Renal cortex interstitium (tissue), 11 donors: ENCODE data around the gene PPP2R2B. TPM values are rescaled to one million over a fixed set of nuclear protein-coding genes. Genes with fewer than 3 reads are reported as not detected.

Experiments
- DNase-seq, 11 donors: peaks; one replicate each; pipeline ENCODE4 v3.0.0-alpha.2; 2013; ENCODE audit warnings: low read depth in 9 of 11, low spot score in 4 of 11; ENCODE audit errors: extremely low read depth in 1 of 11
- polyA plus RNA-seq, 3 donors: library from polyadenylated mRNA; unstranded; fragments of 120-200 nt; gene quantifications; one replicate each; pipeline ENCODE4 v1.2.1, GENCODE V29; 2013; ENCODE audit not compliant: insufficient read length in 3 of 3

PPP2R2B gene
- polyA plus RNA-seq, 3 donors, result 12.4 to 15.4 (median 14.8) TPM

- no peak for DNase-seq
Measured at GRCh38 chr5:146725025-146725424, 153.5 kb downstream of the PPP2R2B start.

DNA sequence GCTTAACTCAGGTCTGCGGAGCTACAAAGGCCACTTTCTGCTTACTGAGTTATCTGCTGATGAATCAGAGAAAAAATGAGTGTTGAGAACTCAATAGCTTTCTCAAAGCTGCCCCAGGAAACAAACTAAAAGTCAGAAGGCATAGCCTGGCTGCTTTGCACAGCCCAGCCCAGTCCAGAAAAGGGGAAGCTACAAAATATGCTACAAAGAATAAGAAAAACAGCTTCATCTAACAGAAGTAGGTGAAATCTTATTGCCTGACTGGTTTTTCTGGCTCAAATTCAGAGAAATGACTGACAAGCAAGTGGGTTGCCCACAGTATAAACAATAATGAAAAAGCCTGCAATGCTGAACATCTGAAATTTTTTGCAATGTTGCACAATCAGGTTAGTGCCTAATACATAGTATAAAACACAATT lies 156.2 kb downstream of the PPP2R2B start:
- no peak for DNase-seq

GRCh38 chr5:146721073-146721815 lies 157.3 kb downstream of the PPP2R2B start:
- DNase-seq, result no peak

- no peak for DNase-seq
Measured at GRCh38 chr5:146720107-146720506, 158.4 kb downstream of the PPP2R2B start.

DNA sequence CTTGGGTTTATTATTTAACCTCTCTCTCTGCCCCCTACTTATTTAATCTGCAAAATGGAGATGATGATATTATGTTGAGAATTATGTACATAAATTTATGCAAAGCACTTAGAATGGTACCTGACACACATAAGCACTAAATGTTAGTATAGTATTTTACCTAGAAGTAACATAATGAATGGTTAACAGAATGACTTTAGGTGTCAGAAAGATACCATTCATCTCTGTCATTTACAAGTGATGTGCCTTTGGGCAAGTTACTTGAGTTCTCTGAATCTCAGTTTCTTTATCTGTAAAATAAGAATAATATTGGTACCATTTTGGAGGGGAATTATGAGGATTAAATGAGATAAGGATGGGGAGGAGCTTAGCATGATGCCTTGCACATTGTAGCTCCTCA lies 159.4 kb downstream of the PPP2R2B start:
- no peak for DNase-seq

DNA sequence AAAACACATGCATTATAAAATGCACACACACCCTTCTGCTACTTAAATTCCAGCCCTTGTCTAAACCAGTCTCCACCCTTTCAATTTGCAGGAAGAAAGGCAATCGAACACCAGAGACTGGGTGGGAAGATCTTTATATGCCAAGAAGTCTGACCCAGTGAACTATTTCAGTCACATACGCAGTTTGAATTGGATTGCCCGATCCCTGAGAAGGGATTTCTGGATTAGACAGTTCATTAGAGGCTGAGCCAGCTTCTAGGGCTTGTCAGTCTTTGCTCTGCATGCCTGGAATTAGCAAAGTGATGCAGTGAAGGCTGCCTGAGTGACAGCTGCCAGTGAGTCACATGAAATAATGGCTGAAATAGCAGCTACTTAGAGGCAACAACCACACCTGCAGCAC lies 159.9 kb downstream of the PPP2R2B start:
- no peak for DNase-seq

DNA sequence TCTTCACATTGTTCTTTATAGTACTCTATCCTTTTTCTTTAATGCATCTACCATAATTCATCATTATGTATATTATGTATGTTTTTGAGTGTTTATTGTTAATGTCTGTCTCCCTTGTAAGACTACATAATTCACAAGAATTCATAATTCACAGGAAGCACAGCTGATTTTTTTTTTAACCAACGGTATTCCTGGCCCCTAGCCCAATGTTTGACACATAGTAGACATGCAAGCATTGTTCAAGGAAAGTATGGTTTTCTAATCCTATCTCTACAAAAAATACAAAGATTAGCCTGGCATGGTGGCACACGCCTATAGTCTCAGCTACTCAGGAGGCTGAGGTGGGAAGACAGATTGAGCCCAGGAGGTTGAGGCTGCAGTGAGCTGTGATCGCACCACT lies 160.6 kb downstream of the PPP2R2B start:
- no peak for DNase-seq

DNA sequence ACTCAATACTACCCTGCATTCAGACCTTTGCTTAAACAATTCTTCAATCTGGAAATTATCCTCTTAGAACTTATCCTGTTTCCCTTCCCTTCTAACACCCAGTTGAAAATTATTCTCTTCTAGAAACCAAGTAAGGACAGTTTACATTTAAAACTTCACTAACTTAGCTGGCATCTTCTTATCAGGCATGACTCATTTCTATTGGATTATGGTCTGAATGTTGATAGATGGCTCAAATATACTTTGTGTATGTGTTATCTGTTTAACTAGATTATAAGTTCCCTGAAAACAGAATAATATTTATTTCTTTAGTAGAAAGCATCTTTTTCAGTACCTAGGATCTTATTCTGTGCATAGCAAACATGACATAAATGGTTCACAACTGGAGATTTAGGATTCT lies 161.9 kb downstream of the PPP2R2B start:
- DNase-seq, result no peak

GRCh38 chr5:146710348-146710747 lies 168.2 kb downstream of the PPP2R2B start:
- DNase-seq, result no peak

GRCh38 chr5:146707316-146707715 lies 171.2 kb downstream of the PPP2R2B start:
- DNase-seq, result no peak

GRCh38 chr5:146706321-146706972 lies 172.1 kb downstream of the PPP2R2B start:
- no peak for DNase-seq

- DNase-seq, result peak in 1 of 11 donors; percentile 11
Measured at GRCh38 chr5:146704949-146705665, 173.4 kb downstream of the PPP2R2B start.

DNA sequence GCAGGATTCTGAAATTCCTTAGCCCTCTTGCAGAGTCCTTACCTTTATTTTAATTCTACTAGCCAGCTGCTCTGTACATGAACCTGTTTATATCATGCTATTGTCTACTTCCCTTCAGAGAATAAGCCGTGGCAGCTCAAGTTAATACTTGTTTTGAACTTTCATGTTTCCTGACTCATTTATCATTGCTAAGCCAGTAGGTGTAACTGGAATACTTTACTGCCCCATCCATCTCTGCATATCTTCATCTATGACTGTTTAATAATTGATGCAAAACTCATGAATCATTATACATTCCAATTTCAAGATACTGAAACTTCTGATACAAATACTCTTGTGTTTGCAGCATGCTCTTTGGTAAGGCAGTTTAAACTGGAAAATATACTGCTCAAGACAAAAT lies 174.7 kb downstream of the PPP2R2B start:
- no peak for DNase-seq

GRCh38 chr5:146703499-146703898 lies 175.1 kb downstream of the PPP2R2B start:
- no peak for DNase-seq

DNA sequence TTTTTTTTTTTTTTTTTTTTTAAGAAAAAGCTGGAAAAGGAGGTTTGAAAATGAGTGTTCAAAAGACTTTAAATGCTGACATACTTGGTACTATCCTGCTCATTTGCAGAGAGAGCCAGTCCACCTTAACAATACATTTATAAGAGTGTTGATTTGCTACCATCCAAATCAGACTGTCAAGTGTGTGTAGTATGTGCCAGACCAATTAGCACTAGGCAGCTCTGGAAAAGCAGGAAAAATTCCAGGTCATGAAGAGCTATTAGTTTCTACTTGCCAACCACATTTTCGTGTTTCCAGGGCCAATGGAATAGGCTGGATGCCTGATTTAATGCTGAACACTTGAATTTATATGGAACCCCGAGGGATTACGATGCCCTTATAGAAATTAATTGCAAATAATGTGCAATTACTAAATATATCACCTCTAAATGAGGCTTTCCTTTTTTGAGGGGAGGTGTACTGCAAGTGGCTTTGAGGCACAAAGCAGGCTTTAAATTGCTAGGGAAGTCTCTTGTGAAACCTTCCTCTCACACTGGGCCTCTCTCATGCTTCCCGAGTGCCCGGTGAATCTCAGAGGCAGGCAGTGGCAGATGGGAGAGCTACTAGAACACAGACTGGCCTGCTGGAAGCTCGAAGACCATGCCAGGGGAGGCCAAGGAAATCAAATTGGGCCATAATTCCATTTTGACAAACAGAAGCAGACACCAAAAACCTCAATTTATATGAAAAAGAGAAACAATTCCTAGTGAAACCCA lies 178.7 kb downstream of the PPP2R2B start:
- no peak for DNase-seq

- DNase-seq, result no peak
Measured at GRCh38 chr5:146699138-146699537, 179.4 kb downstream of the PPP2R2B start.

DNA sequence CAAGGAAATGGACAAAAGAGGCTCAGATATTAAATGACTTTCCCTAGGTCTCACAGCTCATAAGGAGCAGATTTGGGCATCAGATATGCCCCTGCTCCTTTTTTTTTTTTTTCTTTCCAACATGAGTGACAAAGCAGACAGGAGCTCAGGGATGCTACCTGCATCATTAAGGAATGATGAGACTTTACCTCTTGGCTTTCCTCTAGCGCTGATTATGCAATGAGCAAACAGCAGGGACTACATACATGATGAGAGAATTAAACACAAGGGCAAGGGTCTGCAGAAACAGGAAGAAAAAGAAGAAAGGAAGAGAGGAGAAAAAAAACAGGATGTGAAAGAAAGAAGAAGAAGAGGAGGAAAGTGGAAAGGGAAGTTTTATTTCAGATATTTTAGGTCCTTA lies 179.9 kb downstream of the PPP2R2B start:
- no peak for DNase-seq

GRCh38 chr5:146697211-146697610 lies 181.3 kb downstream of the PPP2R2B start:
- no peak for DNase-seq

DNA sequence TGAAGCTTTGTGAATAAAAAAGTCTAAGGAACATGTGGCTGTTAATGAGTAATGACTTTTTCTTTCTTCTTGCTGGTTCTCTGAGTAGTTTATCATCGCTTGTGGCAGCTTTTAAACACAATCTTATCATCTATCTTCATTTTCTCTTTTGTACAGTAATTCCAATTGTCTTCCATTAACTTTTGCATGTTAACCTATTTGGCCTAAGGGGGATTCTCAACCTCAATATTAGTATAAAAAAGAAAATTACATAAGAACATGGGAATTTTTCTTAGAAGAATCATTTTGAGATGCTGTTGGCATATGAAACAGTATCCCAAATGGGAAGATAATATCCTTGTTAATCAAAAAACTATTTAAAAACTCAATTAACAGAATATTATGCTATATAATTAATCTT lies 182.9 kb downstream of the PPP2R2B start:
- DNase-seq, result no peak
